ENCODE data around the gene PLEKHG4B.
A peak's percentile ranks its signal among the peaks of the same experiment; 100 is the strongest.
"Not testable (repeated sequence)": the region's sequence is repeated elsewhere in the genome, so short reads cannot be mapped to it uniquely, and the experiment has no call there.

Gene PLEKHG4B

GRCh38 chr5:204462-204861, 112.5 kb downstream of the PLEKHG4B start:
- DNase-seq: no peak

GRCh38 chr5:204966-205670, 113.2 kb downstream of the PLEKHG4B start:
- DNase-seq: no peak

- no peak for DNase-seq
Measured at GRCh38 chr5:206406-206805, 114.4 kb downstream of the PLEKHG4B start.

GRCh38 chr5:206927-207536, 115.1 kb downstream of the PLEKHG4B start:
- no peak for DNase-seq

- DNase-seq: no peak
Measured at GRCh38 chr5:207599-207998, 115.6 kb downstream of the PLEKHG4B start.

- no peak for DNase-seq
Measured at GRCh38 chr5:208449-209114, 116.6 kb downstream of the PLEKHG4B start.

- no peak for DNase-seq
Measured at GRCh38 chr5:213803-214395, 121.9 kb downstream of the PLEKHG4B start.

- not testable (repeated sequence) for DNase-seq
Measured at GRCh38 chr5:215256-215655, 123.3 kb downstream of the PLEKHG4B start.

GRCh38 chr5:216076-216475, 124.1 kb downstream of the PLEKHG4B start:
- DNase-seq: not testable (repeated sequence)

GRCh38 chr5:217494-218456, 125.8 kb downstream of the PLEKHG4B start, which contains the start of the genes CCDC127 and SDHA:
Gene CCDC127, minus strand, starts transcription at chr5:218153. Its CDS starts 1,304 bp downstream, at chr5:216849.
Gene SDHA, plus strand, starts transcription at chr5:218320. Its CDS starts 36 bp downstream, at chr5:218356.
- DNase-seq: peak; percentile 92

GRCh38 chr5:218457-219291, 126.7 kb downstream of the PLEKHG4B start:
- DNase-seq: no peak

- no peak for DNase-seq
Measured at GRCh38 chr5:219460-219863, 127.5 kb downstream of the PLEKHG4B start.

GRCh38 chr5:219991-220390, 128.0 kb downstream of the PLEKHG4B start:
- DNase-seq: no peak

- DNase-seq: not testable (repeated sequence)
Measured at GRCh38 chr5:222951-223715, 131.2 kb downstream of the PLEKHG4B start.

- DNase-seq: no peak
Measured at GRCh38 chr5:223791-224190, 131.8 kb downstream of the PLEKHG4B start.

GRCh38 chr5:225334-225733, 133.4 kb downstream of the PLEKHG4B start:
- DNase-seq: no peak

GRCh38 chr5:227375-227774, 135.4 kb downstream of the PLEKHG4B start:
- DNase-seq: not testable (repeated sequence)

GRCh38 chr5:228886-229285, 136.9 kb downstream of the PLEKHG4B start:
- DNase-seq: no peak

- no peak for DNase-seq
Measured at GRCh38 chr5:230711-231110, 138.7 kb downstream of the PLEKHG4B start.

- DNase-seq: no peak
Measured at GRCh38 chr5:231661-232060, 139.7 kb downstream of the PLEKHG4B start.

- not testable (repeated sequence) for DNase-seq
Measured at GRCh38 chr5:233426-233825, 141.5 kb downstream of the PLEKHG4B start.

All from GDM1 (cell line).